Measurements from ENCODE around the gene TNS3. TPM values are rescaled to one million over a fixed set of nuclear protein-coding genes. Genes with fewer than 3 reads are reported as not detected.

The TNS3 gene
- total RNA-seq, 1 donor from 2014 or later: 92.9 TPM

DNA sequence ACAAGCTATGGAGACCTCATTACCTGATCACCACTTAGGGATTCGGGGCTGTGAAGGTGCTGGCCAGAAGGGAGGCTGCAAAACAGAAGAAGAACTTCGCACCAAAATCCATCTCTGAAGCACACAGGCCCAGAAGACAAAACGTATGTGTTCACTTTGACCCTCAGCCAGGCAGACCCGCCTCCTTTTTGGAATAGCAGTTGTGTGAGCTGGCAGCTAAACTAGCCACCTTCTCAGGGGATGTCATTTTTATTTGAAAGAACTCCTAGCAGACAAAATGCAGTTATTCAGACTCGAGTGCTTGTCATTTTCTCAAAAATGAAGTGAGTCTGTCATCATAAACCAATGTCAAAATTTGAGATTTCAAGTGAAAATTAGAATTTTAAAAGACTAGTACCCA is 71.7 kb downstream of the TNS3 start:
- Mint-ChIP-seq H3K4me1 (ENCODE audit: low read depth, unreplicated experiment) (peaks cover 60% of the 10 kb centered on the region), H3K9me3 (ENCODE audit: unreplicated experiment) (no peaks in the 10 kb centered on the region), H3K27ac (ENCODE audit: unreplicated experiment) (peak overlapping the region; percentile 71), H3K27me3 (ENCODE audit: low read depth, unreplicated experiment) (no peaks in the 10 kb centered on the region), H3K36me3 (ENCODE audit: low read depth, unreplicated experiment) (peaks cover 19% of the 10 kb centered on the region), H3K4me3 (ENCODE audit: unreplicated experiment) (peak overlapping the region; percentile 2)
- Histone ChIP-seq H3K27me3 (ENCODE audit: insufficient read depth, low read length) (no peaks in the 10 kb centered on the region), H2AFZ (ENCODE audit: low read depth, low read length) (no peak overlapping the region), H3K4me1 (ENCODE audit: insufficient read depth, low read length) (peaks cover 38% of the 10 kb centered on the region), H3K79me2 (ENCODE audit: insufficient read depth, low read length) (peaks cover 63% of the 10 kb centered on the region), H3K4me2 (ENCODE audit: low read length) (no peak overlapping the region), H3K36me3 (ENCODE audit: insufficient read depth, low read length) (no peaks in the 10 kb centered on the region), H3K9ac (ENCODE audit: low read length) (no peak overlapping the region), H4K20me1 (ENCODE audit: insufficient read depth, low read length) (peaks cover 17% of the 10 kb centered on the region), H3K9me3 (ENCODE audit: insufficient read depth, low read depth, low read length) (no peaks in the 10 kb centered on the region), H3K27ac (ENCODE audit: low read depth, low read length) (no peak overlapping the region), H3K4me3 (ENCODE audit: insufficient read depth, low read depth, low read length) (no peak overlapping the region)
- no peak for TF ChIP-seq EZH2 (IDR thresholded peaks at IDR 0.05; ENCODE audit: insufficient read depth, low read length)
- TF ChIP-seq, protein P1, sequence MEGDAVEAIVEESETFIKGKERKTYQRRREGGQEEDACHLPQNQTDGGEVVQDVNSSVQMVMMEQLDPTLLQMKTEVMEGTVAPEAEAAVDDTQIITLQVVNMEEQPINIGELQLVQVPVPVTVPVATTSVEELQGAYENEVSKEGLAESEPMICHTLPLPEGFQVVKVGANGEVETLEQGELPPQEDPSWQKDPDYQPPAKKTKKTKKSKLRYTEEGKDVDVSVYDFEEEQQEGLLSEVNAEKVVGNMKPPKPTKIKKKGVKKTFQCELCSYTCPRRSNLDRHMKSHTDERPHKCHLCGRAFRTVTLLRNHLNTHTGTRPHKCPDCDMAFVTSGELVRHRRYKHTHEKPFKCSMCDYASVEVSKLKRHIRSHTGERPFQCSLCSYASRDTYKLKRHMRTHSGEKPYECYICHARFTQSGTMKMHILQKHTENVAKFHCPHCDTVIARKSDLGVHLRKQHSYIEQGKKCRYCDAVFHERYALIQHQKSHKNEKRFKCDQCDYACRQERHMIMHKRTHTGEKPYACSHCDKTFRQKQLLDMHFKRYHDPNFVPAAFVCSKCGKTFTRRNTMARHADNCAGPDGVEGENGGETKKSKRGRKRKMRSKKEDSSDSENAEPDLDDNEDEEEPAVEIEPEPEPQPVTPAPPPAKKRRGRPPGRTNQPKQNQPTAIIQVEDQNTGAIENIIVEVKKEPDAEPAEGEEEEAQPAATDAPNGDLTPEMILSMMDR (IDR thresholded peaks at IDR 0.05; ENCODE audit: insufficient read depth, low read depth, low read length): no peak
- DNase-seq (ENCODE audit: low read depth) (no peak), FAIRE-seq (no peak)

DNA sequence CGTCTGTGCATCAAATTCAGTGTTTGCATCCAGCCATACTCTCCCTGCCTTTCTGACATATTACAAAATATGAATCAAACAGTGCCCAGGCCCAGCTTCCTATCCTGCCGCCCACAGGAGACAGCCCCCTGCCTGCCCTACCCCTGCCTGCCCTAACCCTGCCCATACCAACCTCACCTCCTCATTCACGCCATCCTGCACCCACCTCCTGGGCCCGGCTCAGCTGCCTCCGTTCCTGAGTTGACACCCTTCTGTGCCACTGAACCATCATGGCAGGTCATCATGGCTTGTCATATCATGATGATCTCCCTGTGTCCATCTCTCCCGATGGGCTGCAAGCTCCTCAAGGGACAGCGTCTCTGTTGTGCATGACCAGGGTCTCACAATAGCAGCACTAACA is 72.3 kb downstream of the TNS3 start:
- Histone ChIP-seq H3K36me3 (ENCODE audit: insufficient read depth, low read length) (no peaks in the 10 kb centered on the region), H3K27ac (ENCODE audit: low read depth, low read length) (no peak overlapping the region), H3K4me1 (ENCODE audit: insufficient read depth, low read length) (peaks cover 37% of the 10 kb centered on the region), H3K9me3 (ENCODE audit: insufficient read depth, low read depth, low read length) (no peaks in the 10 kb centered on the region), H3K4me3 (ENCODE audit: insufficient read depth, low read depth, low read length) (no peak overlapping the region), H2AFZ (ENCODE audit: low read depth, low read length) (no peak overlapping the region), H3K9ac (ENCODE audit: low read length) (no peak overlapping the region), H3K79me2 (ENCODE audit: insufficient read depth, low read length) (peaks cover 64% of the 10 kb centered on the region), H3K27me3 (ENCODE audit: insufficient read depth, low read length) (no peaks in the 10 kb centered on the region), H3K4me2 (ENCODE audit: low read length) (no peak overlapping the region), H4K20me1 (ENCODE audit: insufficient read depth, low read length) (peaks cover 14% of the 10 kb centered on the region)
- H3K4me3 Mint-ChIP-seq (ENCODE audit: unreplicated experiment): no peak overlapping the region
- peaks cover 21% of the 10 kb centered on the region for H3K36me3 Mint-ChIP-seq (ENCODE audit: low read depth, unreplicated experiment)
- H3K27ac Mint-ChIP-seq (ENCODE audit: unreplicated experiment): peak overlapping the region; percentile 9
- H3K9me3 Mint-ChIP-seq (ENCODE audit: unreplicated experiment): no peaks in the 10 kb centered on the region
- H3K27me3 Mint-ChIP-seq (ENCODE audit: low read depth, unreplicated experiment): no peaks in the 10 kb centered on the region
- FAIRE-seq: no peak
- TF ChIP-seq, protein P1 (IDR thresholded peaks at IDR 0.05; ENCODE audit: insufficient read depth, low read depth, low read length): no peak
- no peak for TF ChIP-seq EZH2 (IDR thresholded peaks at IDR 0.05; ENCODE audit: insufficient read depth, low read length)
- peaks cover 66% of the 10 kb centered on the region for H3K4me1 Mint-ChIP-seq (ENCODE audit: low read depth, unreplicated experiment)
- DNase-seq (ENCODE audit: low read depth): no peak
